GM12892 (cell line): Measurements from ENCODE around the gene SLC35F1.

Source experiments
- POLR2A ChIP-seq: IDR thresholded peaks from 2 replicates; pipeline ENCODE4 v1.6.1; 2011; ENCODE audit warnings: low read depth, low read length, control low read depth
- POLR2AphosphoS5 ChIP-seq: IDR thresholded peaks from 2 replicates; pipeline ENCODE4 v1.6.1; 2011; ENCODE audit warnings: low read depth, low read length, control low read depth

- TF ChIP-seq POLR2A, result no peak
- TF ChIP-seq POLR2AphosphoS5, result no peak
Observed at GRCh38 chr6:117971637-117972036, 64.6 kb downstream of the SLC35F1 start.
